ENCODE results near the gene CD46.
"Not testable (repeated sequence)": the region's sequence is repeated elsewhere in the genome, so short reads cannot be mapped to it uniquely, and the experiment has no call there.

DNA sequence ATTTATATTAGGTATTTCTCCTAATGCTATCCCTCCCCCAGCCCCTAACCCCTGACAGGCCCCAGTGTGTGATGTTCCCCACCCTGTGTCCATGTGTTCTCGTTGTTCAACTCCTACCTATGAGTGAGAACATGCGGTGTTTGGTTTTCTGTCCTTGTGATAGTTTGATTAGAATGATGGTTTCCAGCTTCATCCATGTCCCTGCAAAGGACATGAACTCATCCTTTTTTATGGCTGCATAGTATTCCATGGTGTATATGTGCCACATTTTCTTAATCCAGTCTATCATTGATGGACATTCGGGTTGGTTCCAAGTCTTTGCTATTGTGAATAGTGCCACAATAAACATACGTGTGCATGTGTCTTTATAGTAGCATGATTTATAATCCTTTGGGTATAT is 18.7 kb downstream of the CD46 start:
- not testable (repeated sequence) for TF ChIP-seq FOS (IDR thresholded peaks at IDR 0.05; ENCODE audit: borderline replicate concordance, extremely low read depth, insufficient read length); MYC (IDR thresholded peaks at IDR 0.05; ENCODE audit: insufficient read depth, insufficient read length, insufficient replicate concordance, low read length, severe bottlenecking); BRCA1 (IDR thresholded peaks at IDR 0.05; ENCODE audit: low read depth, low read length); SIN3A (IDR thresholded peaks at IDR 0.05; ENCODE audit: low read depth, low read length); ZBED1 (IDR thresholded peaks at IDR 0.05; ENCODE audit: borderline replicate concordance); POLR2A (IDR thresholded peaks at IDR 0.05; ENCODE audit: low read depth, low read length); TBL1XR1 (IDR thresholded peaks at IDR 0.05; ENCODE audit: low read depth, low read length); NR2C2 (IDR thresholded peaks at IDR 0.05; ENCODE audit: borderline replicate concordance, control insufficient read depth, insufficient read length, low read depth); ASH2L (IDR thresholded peaks at IDR 0.05; ENCODE audit: borderline replicate concordance, low read depth)
- TF ChIP-seq, protein P1, sequence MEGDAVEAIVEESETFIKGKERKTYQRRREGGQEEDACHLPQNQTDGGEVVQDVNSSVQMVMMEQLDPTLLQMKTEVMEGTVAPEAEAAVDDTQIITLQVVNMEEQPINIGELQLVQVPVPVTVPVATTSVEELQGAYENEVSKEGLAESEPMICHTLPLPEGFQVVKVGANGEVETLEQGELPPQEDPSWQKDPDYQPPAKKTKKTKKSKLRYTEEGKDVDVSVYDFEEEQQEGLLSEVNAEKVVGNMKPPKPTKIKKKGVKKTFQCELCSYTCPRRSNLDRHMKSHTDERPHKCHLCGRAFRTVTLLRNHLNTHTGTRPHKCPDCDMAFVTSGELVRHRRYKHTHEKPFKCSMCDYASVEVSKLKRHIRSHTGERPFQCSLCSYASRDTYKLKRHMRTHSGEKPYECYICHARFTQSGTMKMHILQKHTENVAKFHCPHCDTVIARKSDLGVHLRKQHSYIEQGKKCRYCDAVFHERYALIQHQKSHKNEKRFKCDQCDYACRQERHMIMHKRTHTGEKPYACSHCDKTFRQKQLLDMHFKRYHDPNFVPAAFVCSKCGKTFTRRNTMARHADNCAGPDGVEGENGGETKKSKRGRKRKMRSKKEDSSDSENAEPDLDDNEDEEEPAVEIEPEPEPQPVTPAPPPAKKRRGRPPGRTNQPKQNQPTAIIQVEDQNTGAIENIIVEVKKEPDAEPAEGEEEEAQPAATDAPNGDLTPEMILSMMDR (IDR thresholded peaks at IDR 0.05 in 2 of 3, conservative IDR thresholded peaks at IDR 0.05 in 1 of 3; ENCODE audit: control insufficient read depth in 2 of 3, extremely low read depth in 1 of 3, insufficient read depth in 1 of 3, low read depth in 3 of 3, low read length in 3 of 3): not testable (repeated sequence)
